DMS 273 treated with DMSO at 0.1 percent for 48 hours (cell line): ENCODE results near the gene AGBL4.

ENCODE experiments used
- DNase-seq: peaks from one replicate; lab custom pipeline; 2025; lab: John Stamatoyannopoulos, UW

Gene AGBL4

GRCh38 chr1:48761986-48762385, 1261.8 kb downstream of the AGBL4 start:
- no peak for DNase-seq

GRCh38 chr1:48761411-48761810, 1262.3 kb downstream of the AGBL4 start:
- no peak for DNase-seq

- no peak for DNase-seq
These were observed 1262.9 kb downstream of the AGBL4 start for GRCh38 chr1:48760857-48761256.

- DNase-seq, result no peak
These were observed 1264.8 kb downstream of the AGBL4 start for GRCh38 chr1:48758976-48759375.

GRCh38 chr1:48757363-48757762, 1266.4 kb downstream of the AGBL4 start:
- no peak for DNase-seq

- no peak for DNase-seq
These were observed 1267.0 kb downstream of the AGBL4 start for GRCh38 chr1:48756683-48757316.

GRCh38 chr1:48753293-48753692, 1270.5 kb downstream of the AGBL4 start:
- no peak for DNase-seq

GRCh38 chr1:48750109-48750508, 1273.6 kb downstream of the AGBL4 start:
- DNase-seq, result no peak

GRCh38 chr1:48749068-48749467, 1274.7 kb downstream of the AGBL4 start:
- DNase-seq, result no peak

GRCh38 chr1:48746906-48747305, 1276.8 kb downstream of the AGBL4 start:
- DNase-seq, result no peak

- no peak for DNase-seq
These were observed 1279.7 kb downstream of the AGBL4 start for GRCh38 chr1:48744032-48744431.

- DNase-seq, result no peak
These were observed 1280.3 kb downstream of the AGBL4 start for GRCh38 chr1:48743480-48743879.

- DNase-seq, result no peak
These were observed 1282.4 kb downstream of the AGBL4 start for GRCh38 chr1:48741380-48741779.

GRCh38 chr1:48740621-48741020, 1283.1 kb downstream of the AGBL4 start:
- no peak for DNase-seq

- no peak for DNase-seq
These were observed 1284.7 kb downstream of the AGBL4 start for GRCh38 chr1:48739091-48739490.

- no peak for DNase-seq
These were observed 1285.4 kb downstream of the AGBL4 start for GRCh38 chr1:48738356-48738755.

GRCh38 chr1:48735796-48736195, 1288.0 kb downstream of the AGBL4 start:
- DNase-seq, result no peak

- DNase-seq, result no peak
These were observed 1293.4 kb downstream of the AGBL4 start for GRCh38 chr1:48730164-48730910.

GRCh38 chr1:48728584-48728983, 1295.2 kb downstream of the AGBL4 start:
- no peak for DNase-seq

GRCh38 chr1:48726557-48727215, 1297.1 kb downstream of the AGBL4 start:
- no peak for DNase-seq

- no peak for DNase-seq
These were observed 1297.6 kb downstream of the AGBL4 start for GRCh38 chr1:48726139-48726538.

GRCh38 chr1:48725341-48726046, 1298.3 kb downstream of the AGBL4 start:
- no peak for DNase-seq

- no peak for DNase-seq
These were observed 1302.8 kb downstream of the AGBL4 start for GRCh38 chr1:48720929-48721328.
